DND-41 (cell line): ENCODE measurements around the gene IGFBP5.

ENCODE experiments used
- ATAC-seq: fragments of 200-7000 bp; cut with Tn5 transposase; 3 replicates; pipeline ENCODE4 v1.9.1; 2021; ENCODE audit warnings: low read depth; ENCODE audit not compliant: insufficient read depth
- DNase-seq: peaks from one replicate; pipeline ENCODE4 v3.0.0-alpha.2; 2020
- H2AFZ ChIP-seq: 2 replicates; pipeline ENCODE4 v1.6.0; 2012; ENCODE audit warnings: low read depth, low read length
- H3K27ac ChIP-seq: 2 replicates; pipeline ENCODE4 v1.5.1; 2012; ENCODE audit warnings: low read length, inconsistent platforms
- H3K27me3 ChIP-seq: fragments of 200-600 bp; sonication (generic); 2 replicates; pipeline ENCODE4 v1.6.0; 2012; ENCODE audit warnings: low read length, mild to moderate bottlenecking, inconsistent platforms; ENCODE audit not compliant: insufficient read depth, poor library complexity
- H3K36me3 ChIP-seq: 2 replicates; pipeline ENCODE4 v1.5.1; 2012; ENCODE audit warnings: low read length, inconsistent platforms; ENCODE audit not compliant: insufficient read depth
- H3K4me1 ChIP-seq: 2 replicates; pipeline ENCODE4 v1.5.1; 2012; ENCODE audit warnings: mild to moderate bottlenecking, low read length; ENCODE audit not compliant: insufficient read depth
- H3K4me2 ChIP-seq: 2 replicates; pipeline ENCODE4 v1.6.0; 2012; ENCODE audit warnings: mild to moderate bottlenecking, moderate library complexity, low read length, inconsistent platforms; ENCODE audit not compliant: insufficient read depth
- H3K4me3 ChIP-seq, 2 experiments: fragments of 200-600 bp in 1 of 2; shearing (Covaris generic) in 1 of 2; 2 replicates each; pipeline ENCODE4 v1.5.1; 2012 to 2016; ENCODE audit warnings: inconsistent platforms in 2 of 2, low read length in 2 of 2, mild to moderate bottlenecking in 2 of 2, low read depth in 1 of 2, moderate library complexity in 1 of 2
- H3K79me2 ChIP-seq: 2 replicates; pipeline ENCODE4 v1.6.0; 2012; ENCODE audit warnings: low read length, inconsistent platforms; ENCODE audit not compliant: insufficient read depth
- H3K9ac ChIP-seq: 2 replicates; pipeline ENCODE4 v1.6.0; 2012; ENCODE audit warnings: low read depth, mild to moderate bottlenecking, inconsistent platforms, low read length, moderate library complexity
- H3K9me3 ChIP-seq: 2 replicates; pipeline ENCODE4 v1.5.1; 2012; ENCODE audit warnings: low read length, moderate library complexity, mild to moderate bottlenecking, inconsistent platforms; ENCODE audit not compliant: insufficient read depth, severe bottlenecking
- H4K20me1 ChIP-seq: 2 replicates; pipeline ENCODE4 v1.6.0; 2012; ENCODE audit warnings: low read length; ENCODE audit not compliant: insufficient read depth
- EZH2 ChIP-seq: IDR thresholded peaks from 3 replicates; pipeline ENCODE4 v1.6.1; 2012; ENCODE audit warnings: borderline replicate concordance, low read depth, mild to moderate bottlenecking, moderate library complexity, low read length, inconsistent platforms; ENCODE audit not compliant: severe bottlenecking
- TF ChIP-seq, protein P1 (sequence below): IDR thresholded peaks from 2 replicates; pipeline ENCODE4 v1.5.1; 2012; ENCODE audit warnings: borderline replicate concordance, low read length, moderate library complexity, mild to moderate bottlenecking; ENCODE audit not compliant: poor library complexity, severe bottlenecking; ENCODE audit errors: extremely low read depth

Gene IGFBP5

GRCh38 chr2:216624251-216624650 lies 71.1 kb downstream of the IGFBP5 start:
- H3K79me2 ChIP-seq = peaks cover 20% of the 10 kb centered on the region
- H2AFZ ChIP-seq = no peak overlapping the region
- no peaks in the 10 kb centered on the region for H4K20me1 ChIP-seq
- no peaks in the 10 kb centered on the region for H3K9me3 ChIP-seq
- no peak overlapping the region for H3K9ac ChIP-seq
- ATAC-seq (no peak), DNase-seq (no peak)
- H3K36me3 ChIP-seq = no peaks in the 10 kb centered on the region
- no peak overlapping the region for H3K4me3 ChIP-seq
- H3K27ac ChIP-seq = peak overlapping the region; percentile 38
- H3K4me2 ChIP-seq = no peak overlapping the region
- H3K27me3 ChIP-seq = no peaks in the 10 kb centered on the region
- H3K4me1 ChIP-seq = peaks cover 50% of the 10 kb centered on the region
- TF ChIP-seq EZH2 = no peak
- TF ChIP-seq, protein P1, sequence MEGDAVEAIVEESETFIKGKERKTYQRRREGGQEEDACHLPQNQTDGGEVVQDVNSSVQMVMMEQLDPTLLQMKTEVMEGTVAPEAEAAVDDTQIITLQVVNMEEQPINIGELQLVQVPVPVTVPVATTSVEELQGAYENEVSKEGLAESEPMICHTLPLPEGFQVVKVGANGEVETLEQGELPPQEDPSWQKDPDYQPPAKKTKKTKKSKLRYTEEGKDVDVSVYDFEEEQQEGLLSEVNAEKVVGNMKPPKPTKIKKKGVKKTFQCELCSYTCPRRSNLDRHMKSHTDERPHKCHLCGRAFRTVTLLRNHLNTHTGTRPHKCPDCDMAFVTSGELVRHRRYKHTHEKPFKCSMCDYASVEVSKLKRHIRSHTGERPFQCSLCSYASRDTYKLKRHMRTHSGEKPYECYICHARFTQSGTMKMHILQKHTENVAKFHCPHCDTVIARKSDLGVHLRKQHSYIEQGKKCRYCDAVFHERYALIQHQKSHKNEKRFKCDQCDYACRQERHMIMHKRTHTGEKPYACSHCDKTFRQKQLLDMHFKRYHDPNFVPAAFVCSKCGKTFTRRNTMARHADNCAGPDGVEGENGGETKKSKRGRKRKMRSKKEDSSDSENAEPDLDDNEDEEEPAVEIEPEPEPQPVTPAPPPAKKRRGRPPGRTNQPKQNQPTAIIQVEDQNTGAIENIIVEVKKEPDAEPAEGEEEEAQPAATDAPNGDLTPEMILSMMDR = no peak

DNA sequence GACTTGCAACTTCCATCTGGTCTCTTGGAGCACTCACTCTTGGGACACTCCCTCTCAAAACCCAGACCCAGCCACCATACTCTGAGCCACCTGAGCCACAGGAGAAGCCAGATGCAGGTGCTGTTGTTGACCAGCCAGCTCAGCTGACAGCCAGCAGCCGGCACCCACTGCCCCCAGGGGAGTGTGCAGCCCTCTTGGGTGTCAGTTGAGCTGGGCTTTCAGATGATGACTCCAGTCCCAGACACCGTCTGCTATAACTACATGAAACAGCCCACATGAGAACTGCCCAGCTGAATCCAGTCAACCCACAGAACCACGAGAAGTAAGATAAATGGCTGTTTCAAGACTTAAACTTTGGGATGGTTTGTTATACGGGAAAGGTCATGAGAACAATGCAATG lies 72.8 kb downstream of the IGFBP5 start:
- Histone ChIP-seq H3K9ac (peak overlapping the region; percentile 77), H3K27ac (peak overlapping the region; percentile 95), H3K36me3 (no peaks in the 10 kb centered on the region), H3K4me2 (peak overlapping the region; percentile 47), H3K4me3 (peak overlapping the region in 1 of 2 experiments; percentile 29; a peak in 1 of 4 replicates), H3K79me2 (peaks cover 32% of the 10 kb centered on the region), H3K4me1 (peaks cover 67% of the 10 kb centered on the region), H2AFZ (peak overlapping the region; percentile 21; the same call in 1 of the 2 replicates), H4K20me1 (no peaks in the 10 kb centered on the region), H3K9me3 (no peaks in the 10 kb centered on the region), H3K27me3 (no peaks in the 10 kb centered on the region)
- ATAC-seq (peak; percentile 34), DNase-seq (peak; percentile 86)
- TF ChIP-seq EZH2 = no peak
- TF ChIP-seq, protein P1 = peak; percentile 4
